IPS-18a (cell line): ENCODE measurements around the gene GPR153.
"Not testable (repeated sequence)": the region's sequence is repeated elsewhere in the genome, so short reads cannot be mapped to it uniquely, and the experiment has no call there.

Experiments
- H3K27ac ChIP-seq: one replicate; pipeline ENCODE4 v1.5.1; 2013; ENCODE audit warnings: low read length
- H3K27me3 ChIP-seq: one replicate; pipeline ENCODE4 v1.6.1; 2013; ENCODE audit warnings: mild to moderate bottlenecking, low read length; ENCODE audit not compliant: control insufficient read depth, insufficient read depth
- H3K36me3 ChIP-seq: one replicate; pipeline ENCODE4 v1.6.1; 2013; ENCODE audit warnings: low read depth, low read length; ENCODE audit not compliant: control insufficient read depth
- H3K4me1 ChIP-seq: one replicate; pipeline ENCODE4 v1.6.1; 2013; ENCODE audit warnings: low read depth, low read length; ENCODE audit not compliant: control insufficient read depth
- H3K4me3 ChIP-seq: one replicate; pipeline ENCODE4 v1.5.1; 2013; ENCODE audit warnings: low read length
- H3K9ac ChIP-seq: one replicate; pipeline ENCODE4 v1.6.1; 2013; ENCODE audit warnings: mild to moderate bottlenecking, low read length, moderate library complexity
- H3K9me3 ChIP-seq: one replicate; pipeline ENCODE4 v1.6.1; 2013; ENCODE audit warnings: low read depth, low read length; ENCODE audit not compliant: control insufficient read depth

GPR153 gene

DNA sequence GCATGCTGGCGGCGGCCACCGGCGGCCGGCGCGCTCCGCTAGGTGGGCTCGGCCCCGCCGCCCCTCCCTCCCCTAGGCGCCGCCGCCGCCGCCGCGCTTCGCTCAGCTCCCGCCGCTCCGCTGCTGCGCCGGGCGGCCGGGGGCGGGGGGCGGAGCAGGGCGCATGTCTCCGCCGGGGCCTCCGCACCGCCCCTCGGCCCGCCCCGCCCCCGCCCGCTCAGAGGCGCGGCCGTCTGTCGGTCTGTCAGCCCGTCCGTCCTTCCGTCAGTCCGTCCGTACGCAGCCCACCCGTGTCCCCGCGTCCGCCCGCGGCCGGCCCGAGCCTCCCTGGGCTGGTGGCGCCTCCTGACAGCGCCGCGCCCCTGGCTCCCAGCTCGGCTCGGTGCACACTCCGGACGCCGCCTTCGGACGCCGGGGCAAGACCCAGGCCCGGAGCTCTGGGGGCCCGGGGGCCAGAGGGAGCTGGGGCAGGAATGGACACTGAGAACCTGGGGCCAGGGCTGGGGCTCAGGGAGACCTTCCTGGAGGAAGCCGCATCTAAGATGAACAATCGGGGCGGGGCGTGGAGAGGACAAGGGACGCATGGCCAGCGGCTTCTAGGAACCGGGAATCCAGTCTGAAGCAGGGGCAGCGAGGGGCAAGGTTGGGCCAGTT is at the start of gene GPR153:
TSS of gene GPR153 (minus strand) at position 138 of the 654 bp plus-strand sequence. CDS start 6,193 bp downstream, outside the sequence.
- Histone ChIP-seq H3K36me3 (no peaks in the 10 kb centered on the region), H3K27ac (no peak within 1 kb of the TSS), H3K9me3 (no peaks in the 10 kb centered on the region), H3K27me3 (peaks cover 23% of the 10 kb centered on the region), H3K4me3 (peak within 1 kb of the TSS; percentile 57), H3K4me1 (peaks cover 5% of the 10 kb centered on the region), H3K9ac (no peak within 1 kb of the TSS)

DNA sequence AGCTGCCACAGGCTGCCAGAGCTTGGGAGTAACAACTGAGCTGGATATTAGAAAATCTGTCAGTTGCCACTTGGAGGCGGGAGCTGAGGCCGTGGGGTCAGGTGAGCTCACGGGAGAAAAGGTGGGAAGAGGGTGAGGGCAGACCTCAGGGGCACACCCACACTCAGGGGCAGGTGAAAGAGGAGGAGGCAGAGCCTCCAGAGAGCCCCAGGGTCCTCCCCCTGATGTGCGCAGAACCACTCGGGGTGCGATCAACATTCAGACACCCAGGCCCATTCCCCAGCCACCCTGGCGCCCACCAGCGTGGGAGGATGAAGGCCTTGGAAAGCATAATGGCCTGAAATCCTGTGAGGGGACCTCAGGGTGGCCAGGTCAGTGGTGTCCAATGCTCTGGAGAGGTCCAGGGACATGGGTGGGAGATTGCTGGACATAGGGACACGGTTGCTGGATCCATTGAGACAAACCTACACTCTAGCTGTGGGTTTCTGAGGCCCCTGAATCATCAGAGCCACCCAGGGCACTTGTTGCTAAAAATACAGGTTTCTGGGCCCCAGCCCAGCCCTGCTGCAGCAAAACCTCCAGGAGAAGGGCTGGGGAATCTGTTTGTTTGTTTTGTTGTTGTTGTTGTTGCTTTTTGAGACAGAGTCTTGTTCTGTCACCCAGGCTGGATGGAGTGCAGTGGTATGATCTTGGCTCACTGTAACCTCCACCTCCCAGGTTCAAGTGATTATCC is 49.4 kb upstream of the GPR153 start:
- H3K36me3 ChIP-seq = no peaks in the 10 kb centered on the region
- H3K27ac ChIP-seq = no peak overlapping the region
- H3K4me3 ChIP-seq = no peak overlapping the region

DNA sequence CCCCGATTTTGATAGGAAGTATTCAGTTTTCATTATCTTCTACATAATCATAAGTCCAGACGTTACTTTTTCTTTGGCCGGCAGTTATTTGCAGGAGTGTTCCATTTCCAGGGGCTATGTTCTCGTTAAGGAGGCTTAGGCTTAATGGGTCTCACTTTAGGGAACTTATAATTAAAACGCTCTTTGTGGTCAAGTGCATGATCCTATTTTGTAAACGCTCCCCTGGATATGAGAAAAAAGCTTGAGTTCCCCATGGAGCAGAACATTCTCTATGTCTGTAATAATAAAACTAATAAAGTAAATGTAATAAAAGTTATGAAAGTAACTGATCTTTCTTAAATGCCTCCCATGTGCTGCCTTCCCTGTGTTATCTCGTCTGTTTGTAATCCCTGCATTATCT is 48.7 kb upstream of the GPR153 start:
- Histone ChIP-seq H3K27ac (no peak overlapping the region), H3K4me3 (no peak overlapping the region), H3K36me3 (no peaks in the 10 kb centered on the region), H3K9ac (no peak overlapping the region), H3K27me3 (no peaks in the 10 kb centered on the region), H3K9me3 (no peaks in the 10 kb centered on the region), H3K4me1 (no peaks in the 10 kb centered on the region)

More for the DNA sequence above, 49.4 kb upstream of the GPR153 start:
- no peaks in the 10 kb centered on the region for H3K4me1 ChIP-seq
- H3K27me3 ChIP-seq = no peaks in the 10 kb centered on the region
- no peak overlapping the region for H3K9ac ChIP-seq
- H3K9me3 ChIP-seq = no peaks in the 10 kb centered on the region

DNA sequence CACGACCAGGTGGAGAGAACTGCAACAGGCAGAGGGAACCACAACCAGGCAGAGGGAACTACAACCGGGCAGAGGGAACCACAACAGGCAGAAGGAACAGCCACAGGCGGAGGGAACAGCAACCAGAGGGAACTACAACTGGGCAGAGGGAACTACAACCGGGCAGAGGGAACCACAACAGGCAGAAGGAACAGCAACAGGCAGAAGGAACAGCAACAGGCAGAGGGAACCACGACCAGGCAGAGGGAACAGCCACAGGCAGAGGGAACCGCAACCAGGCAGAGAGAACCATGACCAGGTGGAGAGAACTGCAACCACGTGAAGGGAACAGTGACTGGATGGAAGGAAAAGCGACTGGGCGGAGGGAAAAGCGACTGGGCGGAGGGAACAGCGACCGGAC is 47.6 kb upstream of the GPR153 start:
- Histone ChIP-seq H3K27ac (no peak overlapping the region), H3K4me3 (no peak overlapping the region), H3K9me3 (no peaks in the 10 kb centered on the region), H3K9ac (no peak overlapping the region), H3K36me3 (no peaks in the 10 kb centered on the region), H3K4me1 (no peaks in the 10 kb centered on the region), H3K27me3 (no peaks in the 10 kb centered on the region)

DNA sequence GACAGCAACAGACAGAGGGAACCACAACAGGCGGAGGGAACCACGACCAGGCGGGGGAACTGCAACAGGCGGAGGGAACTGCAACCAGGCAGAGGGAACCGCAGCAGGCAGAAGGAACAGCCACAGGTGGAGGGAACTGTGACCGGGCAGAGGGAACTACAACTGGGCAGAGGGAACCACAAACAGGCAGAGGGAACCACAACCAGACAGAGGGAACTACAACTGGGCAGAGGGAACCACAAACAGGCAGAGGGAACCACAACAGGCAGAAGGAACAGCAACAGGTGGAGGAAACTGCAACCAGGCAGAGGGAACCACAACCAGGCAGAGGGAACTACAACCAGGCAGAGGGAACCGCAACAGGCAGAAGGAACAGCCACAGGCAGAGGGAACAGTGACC is 46.8 kb upstream of the GPR153 start:
- not testable (repeated sequence) for H3K27me3 ChIP-seq, H3K9me3 ChIP-seq, H3K4me3 ChIP-seq, H3K9ac ChIP-seq, H3K4me1 ChIP-seq, H3K36me3 ChIP-seq, H3K27ac ChIP-seq

DNA sequence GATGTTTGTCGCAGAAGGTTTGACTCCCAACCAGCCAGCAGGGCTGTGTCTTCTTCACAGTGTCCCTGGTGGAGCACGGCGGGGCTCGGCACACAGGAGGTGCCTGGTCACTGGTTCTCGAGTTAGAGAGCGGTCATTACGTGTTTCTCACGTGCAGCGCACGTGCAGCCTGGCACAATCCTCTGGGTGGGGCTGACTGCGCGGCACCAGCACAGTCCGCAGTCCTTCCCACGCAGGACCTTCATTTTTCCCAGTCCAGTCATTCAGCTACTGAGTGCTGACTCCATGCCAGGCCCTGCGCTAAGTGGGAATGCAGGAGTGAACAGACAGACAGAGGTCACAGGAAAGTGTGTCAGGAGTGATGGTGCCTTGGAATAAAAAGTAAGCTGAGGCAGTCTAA is 46.2 kb upstream of the GPR153 start:
- Histone ChIP-seq H3K27me3 (no peaks in the 10 kb centered on the region), H3K27ac (no peak overlapping the region), H3K4me3 (no peak overlapping the region), H3K9me3 (no peaks in the 10 kb centered on the region), H3K36me3 (no peaks in the 10 kb centered on the region), H3K9ac (no peak overlapping the region), H3K4me1 (no peaks in the 10 kb centered on the region)

DNA sequence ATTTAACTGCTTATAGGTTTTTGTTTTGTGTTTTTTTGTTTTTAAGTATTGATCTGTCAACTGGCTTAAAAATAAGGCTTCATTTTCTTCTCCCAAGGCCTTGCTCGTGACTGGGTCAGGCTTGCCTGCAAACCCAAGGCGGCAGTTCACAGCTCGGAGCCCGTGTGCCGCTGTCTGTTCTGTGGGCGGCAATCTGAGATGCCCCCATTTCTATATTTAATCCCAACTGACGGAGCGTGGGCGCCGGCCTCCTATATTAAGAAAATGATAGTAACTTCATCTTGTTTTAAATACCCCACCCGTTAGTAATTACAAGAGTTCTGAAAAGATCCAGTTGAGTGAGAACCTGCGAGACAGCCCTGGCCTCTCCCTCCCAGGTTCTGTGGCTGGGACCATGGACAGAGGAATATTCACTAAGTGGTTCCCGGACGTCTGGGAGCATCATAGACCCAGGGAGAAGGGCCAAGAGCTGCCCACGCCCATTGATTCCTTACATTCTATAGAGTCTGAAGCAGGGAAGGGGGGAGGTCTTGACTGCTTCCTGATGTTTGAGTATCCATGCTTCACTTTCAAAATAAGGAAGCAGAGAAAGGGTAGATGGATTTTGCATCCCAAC is 42.6 kb upstream of the GPR153 start:
- Histone ChIP-seq H3K27ac (no peak overlapping the region), H3K9me3 (no peaks in the 10 kb centered on the region), H3K36me3 (no peaks in the 10 kb centered on the region), H3K4me1 (no peaks in the 10 kb centered on the region), H3K4me3 (no peak overlapping the region), H3K9ac (no peak overlapping the region), H3K27me3 (no peaks in the 10 kb centered on the region)

DNA sequence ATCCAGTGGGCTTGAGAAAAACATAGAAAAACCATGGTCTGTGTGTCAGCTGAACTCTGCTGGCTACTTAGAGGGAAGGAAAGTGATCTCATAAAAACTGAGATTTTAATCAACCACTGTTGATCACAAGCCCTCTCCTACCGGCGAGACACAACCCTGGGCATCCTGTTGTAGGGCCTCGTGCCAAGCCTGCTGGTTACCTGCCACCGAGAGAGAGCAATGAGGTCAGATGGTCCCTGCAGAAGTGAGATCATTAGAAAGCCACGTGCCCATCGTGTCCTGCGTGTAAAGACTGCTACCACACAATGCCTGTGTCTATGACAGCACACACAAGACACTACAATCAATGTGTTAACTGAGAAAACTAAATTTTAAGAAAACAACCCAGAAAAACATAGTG is 41.7 kb upstream of the GPR153 start:
- Histone ChIP-seq H3K4me1 (no peaks in the 10 kb centered on the region), H3K4me3 (no peak overlapping the region), H3K27ac (no peak overlapping the region), H3K27me3 (no peaks in the 10 kb centered on the region), H3K36me3 (no peaks in the 10 kb centered on the region), H3K9ac (no peak overlapping the region), H3K9me3 (no peaks in the 10 kb centered on the region)

DNA sequence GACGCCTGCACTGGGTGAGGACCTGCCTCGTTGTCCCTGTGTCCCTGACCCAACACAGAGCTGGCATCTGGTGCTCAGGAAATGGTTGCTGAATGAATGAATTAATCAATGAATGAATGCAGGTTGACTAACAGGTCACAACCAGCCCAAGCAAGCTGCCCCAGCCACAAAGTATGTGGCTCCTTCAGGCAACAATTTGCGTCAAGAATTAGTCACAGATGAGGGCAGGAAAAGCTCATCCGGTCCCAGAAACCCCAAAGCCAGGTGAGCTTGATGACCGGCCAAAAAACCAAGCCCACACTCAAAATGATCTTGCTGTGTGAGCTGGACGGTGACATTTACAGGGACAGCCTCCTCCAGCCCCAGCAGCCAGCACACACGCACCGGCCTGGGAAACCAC is 40.6 kb upstream of the GPR153 start:
- Histone ChIP-seq H3K27me3 (no peaks in the 10 kb centered on the region), H3K36me3 (no peaks in the 10 kb centered on the region), H3K27ac (no peak overlapping the region), H3K4me3 (no peak overlapping the region), H3K4me1 (no peaks in the 10 kb centered on the region), H3K9me3 (no peaks in the 10 kb centered on the region), H3K9ac (no peak overlapping the region)

DNA sequence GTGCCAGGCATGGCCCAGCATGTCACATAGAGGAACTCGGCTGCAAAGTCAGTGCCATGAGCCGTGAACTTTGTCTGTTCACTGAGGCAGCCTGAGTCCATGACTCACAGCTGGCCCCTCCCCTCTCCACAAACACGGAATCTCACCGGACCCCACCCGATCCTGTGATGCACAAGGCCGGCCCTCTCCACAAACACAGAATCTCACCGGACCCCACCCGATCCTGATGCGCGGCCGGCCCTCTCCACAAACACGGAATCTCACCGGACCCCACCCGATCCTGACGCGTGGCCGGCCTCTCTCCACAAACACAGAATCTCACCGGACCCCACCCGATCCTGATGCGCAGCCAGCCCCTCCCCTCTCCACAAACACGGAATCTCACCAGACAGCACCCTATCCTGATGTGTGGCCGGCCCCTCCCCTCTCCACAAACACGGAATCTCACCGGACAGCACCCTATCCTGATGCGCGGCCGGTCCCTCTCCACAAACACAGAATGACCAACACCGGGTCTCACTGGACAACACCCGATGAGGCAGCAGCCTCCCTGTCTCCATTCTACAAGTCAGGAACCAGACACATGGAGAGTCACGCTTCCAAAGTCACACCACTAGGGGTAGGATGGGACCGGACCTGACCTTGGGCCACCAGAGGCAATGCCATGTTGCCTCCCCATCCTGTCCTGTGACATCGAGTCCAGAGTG is 39.6 kb upstream of the GPR153 start:
- no peak overlapping the region for H3K9ac ChIP-seq
- H3K4me1 ChIP-seq = no peaks in the 10 kb centered on the region
- H3K27ac ChIP-seq = no peak overlapping the region
- no peaks in the 10 kb centered on the region for H3K27me3 ChIP-seq
- peaks cover 4% of the 10 kb centered on the region for H3K36me3 ChIP-seq
- no peak overlapping the region for H3K4me3 ChIP-seq
- no peaks in the 10 kb centered on the region for H3K9me3 ChIP-seq

DNA sequence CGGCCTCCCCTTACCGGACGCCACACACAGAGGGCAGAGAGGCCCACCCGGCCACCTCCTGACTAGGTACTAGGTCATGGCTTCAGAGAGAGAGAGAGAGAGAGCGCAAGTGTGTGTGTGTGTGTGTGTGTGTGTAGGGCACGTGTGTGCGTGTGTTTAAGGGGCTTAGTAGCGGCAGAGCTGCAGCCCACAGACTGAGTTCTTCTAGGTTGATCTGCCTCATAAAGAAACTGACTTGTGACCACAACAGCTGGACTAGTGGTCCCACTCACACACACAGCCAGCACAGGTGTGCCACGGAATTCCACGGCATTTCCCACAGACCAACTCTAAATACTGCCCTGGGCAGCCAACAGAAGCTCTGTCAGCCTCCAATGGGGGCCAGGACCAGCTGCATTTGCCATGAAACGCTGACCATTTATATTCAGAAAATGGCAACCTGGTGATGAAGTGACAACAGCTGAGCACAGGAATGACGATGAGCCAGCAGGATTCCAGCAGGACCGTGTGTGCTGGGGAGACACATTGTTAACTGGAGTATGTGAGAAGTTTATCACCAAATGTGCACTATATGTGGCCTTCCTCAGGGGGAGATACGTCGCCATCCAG is 38.8 kb upstream of the GPR153 start:
- no peaks in the 10 kb centered on the region for H3K9me3 ChIP-seq
- no peaks in the 10 kb centered on the region for H3K4me1 ChIP-seq
- H3K27ac ChIP-seq = no peak overlapping the region
- no peaks in the 10 kb centered on the region for H3K27me3 ChIP-seq
- H3K4me3 ChIP-seq = no peak overlapping the region
- peaks cover 4% of the 10 kb centered on the region for H3K36me3 ChIP-seq
- H3K9ac ChIP-seq = no peak overlapping the region
